ENCODE measurements around the gene NECTIN4. TPM values are rescaled to one million over a fixed set of nuclear protein-coding genes. Genes with fewer than 3 reads are reported as not detected.

Gene NECTIN4
- total RNA-seq, 1 donor, result under 0.01 TPM

DNA sequence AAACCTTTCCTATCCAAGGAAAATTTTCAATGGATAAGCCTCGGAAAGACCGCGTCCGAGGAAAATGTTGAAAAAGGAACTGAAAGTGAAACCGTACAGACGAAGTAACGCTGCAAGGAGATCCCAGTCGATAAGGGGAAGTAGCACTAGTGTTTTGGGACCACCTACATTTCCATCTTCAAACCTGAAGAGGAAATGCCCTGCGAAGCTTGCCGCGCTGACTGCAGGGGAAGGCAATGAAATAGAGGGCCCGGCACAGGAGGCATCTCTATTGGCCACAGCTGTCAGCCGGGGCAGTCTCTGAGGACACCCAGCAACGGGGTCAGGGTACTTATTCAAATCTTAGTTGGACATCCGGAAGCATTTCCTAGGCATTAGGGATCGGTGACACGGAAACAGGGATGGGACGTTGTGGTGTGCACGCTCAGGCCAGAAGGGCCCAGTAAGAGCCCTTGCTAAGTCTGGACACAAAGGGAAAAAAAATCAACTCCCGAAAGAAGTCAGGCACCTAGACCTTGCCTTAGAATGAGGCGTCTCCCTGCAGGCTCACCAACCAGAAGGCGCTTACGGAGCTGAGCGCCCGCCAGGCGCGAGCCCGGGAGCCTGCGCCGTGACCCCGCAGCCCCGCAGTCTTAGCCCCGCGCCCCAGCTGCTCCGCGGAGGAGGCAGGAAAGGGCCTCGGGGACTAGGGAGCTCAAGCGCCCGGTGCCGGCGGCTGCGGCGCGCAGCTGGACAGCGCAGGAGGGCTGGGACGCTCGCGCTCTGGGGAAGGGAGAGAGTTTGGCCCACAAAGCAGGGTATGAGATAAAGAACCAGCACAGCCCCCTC lies 44.2 kb downstream of the NECTIN4 start:
- peaks cover 8% of the 10 kb centered on the region for H4K20me1 ChIP-seq (ENCODE audit: insufficient read depth, low read length)
- peak; percentile 96 for DNase-seq (ENCODE audit: insufficient read length, low spot score, missing footprints)
- peak overlapping the region; percentile 99 for H2AFZ ChIP-seq (ENCODE audit: low read length)
- H3K79me2 ChIP-seq (ENCODE audit: insufficient read depth, low read length), result peaks cover 28% of the 10 kb centered on the region
- peak overlapping the region; percentile 100 for H3K4me2 ChIP-seq (ENCODE audit: insufficient read depth, low read length)
- peaks cover 7% of the 10 kb centered on the region for H3K9me3 ChIP-seq (ENCODE audit: low read depth, low read length)
- H3K36me3 ChIP-seq (ENCODE audit: insufficient read depth, low read length), result peaks cover 31% of the 10 kb centered on the region
- H3K27ac ChIP-seq (ENCODE audit: low read depth, low read length), result peak overlapping the region; percentile 98
- peak overlapping the region; percentile 90 for H3K4me3 ChIP-seq (ENCODE audit: insufficient read depth, low read length)
- H3K4me1 ChIP-seq (ENCODE audit: insufficient read depth, low read length), result peaks cover 12% of the 10 kb centered on the region
- no peaks in the 10 kb centered on the region for H3K27me3 ChIP-seq (ENCODE audit: insufficient read depth, low read length)
- TF ChIP-seq, protein P1, sequence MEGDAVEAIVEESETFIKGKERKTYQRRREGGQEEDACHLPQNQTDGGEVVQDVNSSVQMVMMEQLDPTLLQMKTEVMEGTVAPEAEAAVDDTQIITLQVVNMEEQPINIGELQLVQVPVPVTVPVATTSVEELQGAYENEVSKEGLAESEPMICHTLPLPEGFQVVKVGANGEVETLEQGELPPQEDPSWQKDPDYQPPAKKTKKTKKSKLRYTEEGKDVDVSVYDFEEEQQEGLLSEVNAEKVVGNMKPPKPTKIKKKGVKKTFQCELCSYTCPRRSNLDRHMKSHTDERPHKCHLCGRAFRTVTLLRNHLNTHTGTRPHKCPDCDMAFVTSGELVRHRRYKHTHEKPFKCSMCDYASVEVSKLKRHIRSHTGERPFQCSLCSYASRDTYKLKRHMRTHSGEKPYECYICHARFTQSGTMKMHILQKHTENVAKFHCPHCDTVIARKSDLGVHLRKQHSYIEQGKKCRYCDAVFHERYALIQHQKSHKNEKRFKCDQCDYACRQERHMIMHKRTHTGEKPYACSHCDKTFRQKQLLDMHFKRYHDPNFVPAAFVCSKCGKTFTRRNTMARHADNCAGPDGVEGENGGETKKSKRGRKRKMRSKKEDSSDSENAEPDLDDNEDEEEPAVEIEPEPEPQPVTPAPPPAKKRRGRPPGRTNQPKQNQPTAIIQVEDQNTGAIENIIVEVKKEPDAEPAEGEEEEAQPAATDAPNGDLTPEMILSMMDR (IDR thresholded peaks at IDR 0.05; ENCODE audit: extremely low read depth, low read depth, low read length), result no peak

- peak overlapping the region; percentile 98 for H3K27ac ChIP-seq (ENCODE audit: low read depth, low read length)
- peaks cover 8% of the 10 kb centered on the region for H4K20me1 ChIP-seq (ENCODE audit: insufficient read depth, low read length)
- peaks cover 5% of the 10 kb centered on the region for H3K9me3 ChIP-seq (ENCODE audit: low read depth, low read length)
- H3K79me2 ChIP-seq (ENCODE audit: insufficient read depth, low read length), result peaks cover 28% of the 10 kb centered on the region
- peaks cover 12% of the 10 kb centered on the region for H3K4me1 ChIP-seq (ENCODE audit: insufficient read depth, low read length)
- H3K4me3 ChIP-seq (ENCODE audit: insufficient read depth, low read length), result peak overlapping the region; percentile 90
- peak; percentile 80 for DNase-seq (ENCODE audit: insufficient read length, low spot score, missing footprints)
- TF ChIP-seq, protein P1 (IDR thresholded peaks at IDR 0.05; ENCODE audit: extremely low read depth, low read depth, low read length), result no peak
- H2AFZ ChIP-seq (ENCODE audit: low read length), result peak overlapping the region; percentile 99
- peaks cover 37% of the 10 kb centered on the region for H3K36me3 ChIP-seq (ENCODE audit: insufficient read depth, low read length)
- H3K27me3 ChIP-seq (ENCODE audit: insufficient read depth, low read length), result no peaks in the 10 kb centered on the region
- H3K4me2 ChIP-seq (ENCODE audit: insufficient read depth, low read length), result peak overlapping the region; percentile 100
These were observed 44.8 kb downstream of the NECTIN4 start for GRCh38 chr1:161044535-161044907.

- Histone ChIP-seq H3K36me3 (ENCODE audit: insufficient read depth, low read length) (peaks cover 45% of the 10 kb centered on the region), H4K20me1 (ENCODE audit: insufficient read depth, low read length) (peaks cover 2% of the 10 kb centered on the region), H3K4me3 (ENCODE audit: insufficient read depth, low read length) (no peak overlapping the region), H3K27me3 (ENCODE audit: insufficient read depth, low read length) (no peaks in the 10 kb centered on the region), H2AFZ (ENCODE audit: low read length) (no peak overlapping the region), H3K4me2 (ENCODE audit: insufficient read depth, low read length) (no peak overlapping the region), H3K27ac (ENCODE audit: low read depth, low read length) (no peak overlapping the region), H3K9me3 (ENCODE audit: low read depth, low read length) (no peaks in the 10 kb centered on the region), H3K79me2 (ENCODE audit: insufficient read depth, low read length) (peaks cover 20% of the 10 kb centered on the region), H3K4me1 (ENCODE audit: insufficient read depth, low read length) (peaks cover 5% of the 10 kb centered on the region)
- TF ChIP-seq, protein P1 (IDR thresholded peaks at IDR 0.05; ENCODE audit: extremely low read depth, low read depth, low read length), result no peak
- peak; percentile 58 for DNase-seq (ENCODE audit: insufficient read length, low spot score, missing footprints)
These were observed 49.8 kb downstream of the NECTIN4 start for GRCh38 chr1:161039546-161039945.

- peaks cover 45% of the 10 kb centered on the region for H3K36me3 ChIP-seq (ENCODE audit: insufficient read depth, low read length)
- H3K27me3 ChIP-seq (ENCODE audit: insufficient read depth, low read length), result no peaks in the 10 kb centered on the region
- H3K4me2 ChIP-seq (ENCODE audit: insufficient read depth, low read length), result no peak overlapping the region
- H3K4me3 ChIP-seq (ENCODE audit: insufficient read depth, low read length), result no peak overlapping the region
- peaks cover 16% of the 10 kb centered on the region for H3K79me2 ChIP-seq (ENCODE audit: insufficient read depth, low read length)
- peak; percentile 51 for DNase-seq (ENCODE audit: insufficient read length, low spot score, missing footprints)
- H3K9me3 ChIP-seq (ENCODE audit: low read depth, low read length), result no peaks in the 10 kb centered on the region
- peaks cover 2% of the 10 kb centered on the region for H4K20me1 ChIP-seq (ENCODE audit: insufficient read depth, low read length)
- peaks cover 1% of the 10 kb centered on the region for H3K4me1 ChIP-seq (ENCODE audit: insufficient read depth, low read length)
- TF ChIP-seq, protein P1 (IDR thresholded peaks at IDR 0.05; ENCODE audit: extremely low read depth, low read depth, low read length), result no peak
- H3K27ac ChIP-seq (ENCODE audit: low read depth, low read length), result no peak overlapping the region
- no peak overlapping the region for H2AFZ ChIP-seq (ENCODE audit: low read length)
These were observed 50.2 kb downstream of the NECTIN4 start for GRCh38 chr1:161039154-161039545.
